ENCODE data around the gene DNAJC8.

Gene DNAJC8

DNA sequence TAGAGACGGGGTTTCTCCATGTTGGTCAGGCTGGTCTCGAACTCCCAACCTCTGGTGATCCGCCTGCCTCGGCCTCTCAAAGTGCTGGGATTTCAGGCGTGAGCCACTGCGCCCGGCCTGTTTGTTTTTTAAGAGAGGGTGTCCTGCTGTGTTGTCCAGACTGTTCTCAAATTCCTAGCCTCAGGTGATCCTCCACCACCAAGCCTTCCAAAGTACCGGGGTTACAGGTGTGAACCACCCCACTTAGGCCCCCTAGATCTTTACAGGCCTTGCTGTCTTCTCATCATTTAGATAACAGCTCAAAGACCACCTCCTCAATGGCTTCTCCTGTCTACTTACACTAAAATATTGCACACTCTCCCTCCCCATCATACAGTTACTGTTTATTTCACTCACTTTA, 32.7 kb upstream of the DNAJC8 start:
- no peaks in the 10 kb centered on the region for H3K27me3 ChIP-seq (ENCODE audit: control insufficient read depth, insufficient read depth, low read length)
- no peak overlapping the region for H3K9ac ChIP-seq (ENCODE audit: low read depth, low read length)
- H3K4me2 ChIP-seq (ENCODE audit: low read length): no peak overlapping the region
- H3K9me3 ChIP-seq (replicated peaks; ENCODE audit: low read length): no peaks in the 10 kb centered on the region
- H3K36me3 ChIP-seq (ENCODE audit: insufficient read depth, low read length): no peaks in the 10 kb centered on the region
- H3K4me3 ChIP-seq (ENCODE audit: low read length): no peak overlapping the region
- H3K4me1 ChIP-seq (ENCODE audit: control insufficient read depth, insufficient read depth, low read length): peaks cover 10% of the 10 kb centered on the region

DNA sequence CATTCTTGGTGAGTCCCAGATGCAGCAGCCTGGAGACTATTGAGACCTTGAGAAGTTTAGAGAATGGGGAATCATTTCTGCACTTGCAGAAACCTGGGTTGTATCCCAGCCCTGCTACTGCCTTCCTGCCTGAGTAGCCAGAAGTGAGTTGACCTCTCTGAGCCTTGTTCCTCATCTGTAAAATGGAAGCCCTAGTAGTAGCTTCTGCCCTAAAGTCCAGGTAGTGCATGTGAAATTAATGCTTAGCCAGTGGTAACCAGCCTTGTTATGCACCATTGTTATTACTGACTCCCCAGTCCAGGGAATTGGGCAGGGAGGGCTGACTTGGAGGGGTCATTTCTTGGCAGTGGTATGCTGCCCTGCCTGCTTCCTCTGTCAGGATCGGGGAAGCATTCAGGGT, 32.1 kb upstream of the DNAJC8 start:
- Histone ChIP-seq H3K9me3 (replicated peaks; ENCODE audit: low read length) (no peaks in the 10 kb centered on the region), H3K4me1 (ENCODE audit: control insufficient read depth, insufficient read depth, low read length) (peaks cover 10% of the 10 kb centered on the region), H3K9ac (ENCODE audit: low read depth, low read length) (no peak overlapping the region), H3K36me3 (ENCODE audit: insufficient read depth, low read length) (no peaks in the 10 kb centered on the region), H3K4me3 (ENCODE audit: low read length) (no peak overlapping the region), H3K4me2 (ENCODE audit: low read length) (no peak overlapping the region), H3K27me3 (ENCODE audit: control insufficient read depth, insufficient read depth, low read length) (no peaks in the 10 kb centered on the region)

DNA sequence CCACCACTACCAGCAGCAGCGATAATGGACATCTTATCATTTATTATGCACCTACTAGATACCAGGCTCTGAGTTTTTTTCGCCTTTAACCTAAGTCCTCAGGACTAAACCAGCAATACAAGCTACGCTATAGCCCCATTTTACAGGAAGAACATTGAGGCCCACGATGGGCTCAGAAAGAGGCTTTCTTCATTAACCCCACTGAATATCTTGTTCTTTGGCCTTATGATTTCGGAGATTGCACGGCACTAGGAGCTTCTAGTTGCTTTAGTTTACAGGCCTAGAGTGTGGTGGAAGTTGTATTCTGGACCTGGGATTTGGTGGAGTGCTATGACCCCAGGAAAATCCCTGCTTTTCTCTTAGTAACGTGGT, 28.0 kb upstream of the DNAJC8 start:
- Histone ChIP-seq H3K9me3 (replicated peaks; ENCODE audit: low read length) (no peaks in the 10 kb centered on the region), H3K4me2 (ENCODE audit: low read length) (peak overlapping the region; percentile 74), H3K4me1 (ENCODE audit: control insufficient read depth, insufficient read depth, low read length) (peaks cover 17% of the 10 kb centered on the region), H3K27me3 (ENCODE audit: control insufficient read depth, insufficient read depth, low read length) (no peaks in the 10 kb centered on the region), H3K36me3 (ENCODE audit: insufficient read depth, low read length) (no peaks in the 10 kb centered on the region), H3K4me3 (ENCODE audit: low read length) (peak overlapping the region; percentile 98), H3K9ac (ENCODE audit: low read depth, low read length) (peak overlapping the region; percentile 95)

DNA sequence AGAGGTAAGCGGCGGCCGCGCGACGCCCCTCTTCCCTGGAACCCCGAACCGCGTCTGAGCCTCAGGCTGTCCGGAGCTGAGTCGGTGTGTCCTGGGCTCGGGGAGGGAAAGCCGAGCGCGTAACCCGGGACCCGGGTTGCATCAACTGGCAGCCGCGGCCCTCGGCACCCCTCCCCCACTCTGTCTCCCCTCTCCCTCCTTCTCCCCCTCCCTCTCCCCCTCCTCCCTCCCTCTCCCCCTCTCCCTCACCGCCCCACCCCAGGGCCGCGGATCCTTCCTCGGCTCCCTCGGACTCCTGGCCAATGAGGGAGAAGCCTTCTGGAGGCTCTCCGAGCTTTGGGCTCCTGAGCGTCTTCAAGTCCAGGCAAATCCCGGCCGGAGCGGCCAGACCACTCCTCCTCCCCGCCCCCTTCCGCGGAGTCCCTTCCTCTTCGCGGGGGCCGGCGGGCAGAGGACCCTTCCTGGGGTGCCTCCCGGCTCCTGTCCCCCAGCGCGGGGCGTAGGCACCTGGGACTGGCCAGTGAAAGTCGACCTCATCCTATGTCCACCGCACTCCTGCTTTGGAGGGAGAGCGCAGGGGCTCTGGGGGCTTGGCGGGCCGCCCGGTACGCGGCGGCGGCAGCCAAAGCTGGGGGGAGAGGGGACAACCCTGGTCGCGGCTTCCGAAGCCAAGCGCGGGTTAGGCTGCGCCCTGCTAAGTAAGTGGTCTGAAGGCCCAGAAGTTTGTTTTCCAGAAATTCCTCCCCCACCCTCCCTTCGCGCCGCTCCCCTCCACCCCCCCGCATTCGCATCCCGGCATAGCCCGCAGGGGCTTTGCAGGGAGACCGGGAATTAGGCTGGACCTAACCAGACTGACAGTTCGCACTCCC, 27.3 kb upstream of the DNAJC8 start:
- no peaks in the 10 kb centered on the region for H3K36me3 ChIP-seq (ENCODE audit: insufficient read depth, low read length)
- H3K9ac ChIP-seq (ENCODE audit: low read depth, low read length): peak overlapping the region; percentile 95
- peaks cover 17% of the 10 kb centered on the region for H3K4me1 ChIP-seq (ENCODE audit: control insufficient read depth, insufficient read depth, low read length)
- no peaks in the 10 kb centered on the region for H3K27me3 ChIP-seq (ENCODE audit: control insufficient read depth, insufficient read depth, low read length)
- H3K9me3 ChIP-seq (replicated peaks; ENCODE audit: low read length): no peaks in the 10 kb centered on the region
- peak overlapping the region; percentile 98 for H3K4me3 ChIP-seq (ENCODE audit: low read length)
- peak overlapping the region; percentile 74 for H3K4me2 ChIP-seq (ENCODE audit: low read length)

DNA sequence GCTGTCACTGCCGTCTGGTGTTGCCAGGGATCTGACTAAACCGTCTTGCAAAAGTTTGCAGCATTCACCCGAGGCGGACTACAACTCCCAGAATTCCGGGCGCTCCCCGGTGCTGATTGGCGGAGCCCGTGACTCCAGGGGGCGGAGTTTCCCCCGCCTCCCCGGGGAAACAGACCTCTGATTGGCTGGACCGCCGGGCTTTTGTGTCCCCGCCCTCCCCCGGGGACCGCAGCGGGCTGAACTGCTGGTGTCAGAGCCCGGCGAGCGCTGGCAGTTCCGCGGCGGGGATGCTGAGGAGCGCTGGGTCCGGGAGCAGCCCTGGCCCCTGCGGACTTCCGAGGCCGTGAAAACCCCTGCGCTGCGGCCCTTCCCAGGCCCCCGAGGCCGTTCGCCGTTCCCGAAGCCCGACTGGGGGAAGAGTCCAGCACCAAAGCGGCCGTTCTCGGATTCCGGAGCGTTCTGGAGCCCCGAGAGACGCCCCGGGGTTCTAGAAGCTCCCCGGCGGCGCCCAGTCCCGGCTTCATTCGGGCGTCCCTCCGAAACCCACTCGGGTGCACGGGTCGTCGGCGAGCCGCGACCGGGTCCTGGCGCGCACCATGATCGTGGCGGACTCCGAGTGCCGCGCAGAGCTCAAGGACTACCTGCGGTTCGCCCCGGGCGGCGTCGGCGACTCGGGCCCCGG, 26.6 kb upstream of the DNAJC8 start, which contains the start of gene SESN2:
Gene SESN2 (plus strand): TSS at position 267 of the 682 bp plus-strand sequence. CDS start 330 bp downstream, at position 597.
- Histone ChIP-seq H3K36me3 (ENCODE audit: insufficient read depth, low read length) (no peaks in the 10 kb centered on the region), H3K4me3 (ENCODE audit: low read length) (peak within 1 kb of the TSS; percentile 98), H3K4me1 (ENCODE audit: control insufficient read depth, insufficient read depth, low read length) (peaks cover 17% of the 10 kb centered on the region)

DNA sequence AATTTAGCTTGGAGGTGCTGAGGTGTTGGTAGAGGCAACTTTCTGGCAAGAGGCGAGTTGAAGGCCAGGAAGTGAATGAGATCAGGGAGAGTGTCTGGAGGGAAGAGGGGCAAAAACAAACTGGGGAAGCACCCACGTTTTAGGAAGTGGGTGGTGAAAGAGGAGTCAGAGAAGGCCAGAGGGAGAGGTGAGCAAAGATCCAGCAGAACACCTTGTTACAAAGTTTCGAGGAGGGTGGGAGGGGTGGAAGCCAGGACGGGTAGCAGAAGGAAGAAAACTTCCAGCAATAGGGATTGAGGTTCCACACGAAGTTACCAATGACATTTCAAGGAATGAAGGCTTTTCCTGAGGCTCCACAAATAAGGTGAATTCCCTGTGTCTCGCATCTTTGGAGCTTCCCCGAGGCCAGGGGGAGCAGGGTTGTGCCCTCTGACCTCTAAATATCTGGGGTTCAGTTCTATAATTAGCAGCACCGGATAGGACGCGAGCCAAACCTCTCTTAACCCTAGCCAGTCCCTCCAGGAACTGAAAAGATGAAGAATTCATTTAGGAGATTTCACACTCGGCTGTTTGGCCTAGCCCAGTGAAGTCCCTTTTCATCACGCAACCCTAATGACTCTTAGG, 25.9 kb upstream of the DNAJC8 start:
- Histone ChIP-seq H3K9ac (ENCODE audit: low read depth, low read length) (peak overlapping the region; percentile 45), H3K9me3 (replicated peaks; ENCODE audit: low read length) (no peaks in the 10 kb centered on the region), H3K4me3 (ENCODE audit: low read length) (peak overlapping the region; percentile 37), H3K27me3 (ENCODE audit: control insufficient read depth, insufficient read depth, low read length) (no peaks in the 10 kb centered on the region), H3K36me3 (ENCODE audit: insufficient read depth, low read length) (no peaks in the 10 kb centered on the region), H3K4me1 (ENCODE audit: control insufficient read depth, insufficient read depth, low read length) (peaks cover 17% of the 10 kb centered on the region), H3K4me2 (ENCODE audit: low read length) (peak overlapping the region; percentile 65)

More for the DNA sequence above, 26.6 kb upstream of the DNAJC8 start, which contains the start of gene SESN2:
- Histone ChIP-seq H3K9ac (ENCODE audit: low read depth, low read length) (peak within 1 kb of the TSS; percentile 95), H3K27me3 (ENCODE audit: control insufficient read depth, insufficient read depth, low read length) (no peaks in the 10 kb centered on the region), H3K4me2 (ENCODE audit: low read length) (peak within 1 kb of the TSS; percentile 74), H3K9me3 (replicated peaks; ENCODE audit: low read length) (no peaks in the 10 kb centered on the region)

DNA sequence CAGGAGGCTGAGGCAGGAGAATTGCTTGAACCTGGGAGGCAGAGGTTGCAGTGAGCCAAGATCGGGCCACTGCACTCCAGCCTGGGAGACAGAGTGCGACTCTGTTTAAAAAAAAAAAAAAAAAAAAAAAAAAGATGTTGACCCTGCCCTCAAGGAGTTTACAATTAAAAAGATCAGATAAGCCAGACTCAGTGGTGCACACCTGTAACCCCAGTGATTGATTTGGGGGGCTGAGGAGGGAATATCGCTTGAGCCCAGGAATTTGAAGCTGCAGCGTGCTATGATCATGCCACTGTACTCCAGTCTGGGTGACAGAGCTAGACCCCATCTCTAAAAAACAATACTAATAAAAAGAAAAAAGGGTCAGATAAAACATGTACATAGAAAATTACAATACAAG, 24.9 kb upstream of the DNAJC8 start:
- H3K36me3 ChIP-seq (ENCODE audit: insufficient read depth, low read length): no peaks in the 10 kb centered on the region
- no peaks in the 10 kb centered on the region for H3K9me3 ChIP-seq (replicated peaks; ENCODE audit: low read length)
- no peak overlapping the region for H3K4me3 ChIP-seq (ENCODE audit: low read length)
- peaks cover 17% of the 10 kb centered on the region for H3K4me1 ChIP-seq (ENCODE audit: control insufficient read depth, insufficient read depth, low read length)
- no peak overlapping the region for H3K9ac ChIP-seq (ENCODE audit: low read depth, low read length)
- H3K4me2 ChIP-seq (ENCODE audit: low read length): no peak overlapping the region
- no peaks in the 10 kb centered on the region for H3K27me3 ChIP-seq (ENCODE audit: control insufficient read depth, insufficient read depth, low read length)

DNA sequence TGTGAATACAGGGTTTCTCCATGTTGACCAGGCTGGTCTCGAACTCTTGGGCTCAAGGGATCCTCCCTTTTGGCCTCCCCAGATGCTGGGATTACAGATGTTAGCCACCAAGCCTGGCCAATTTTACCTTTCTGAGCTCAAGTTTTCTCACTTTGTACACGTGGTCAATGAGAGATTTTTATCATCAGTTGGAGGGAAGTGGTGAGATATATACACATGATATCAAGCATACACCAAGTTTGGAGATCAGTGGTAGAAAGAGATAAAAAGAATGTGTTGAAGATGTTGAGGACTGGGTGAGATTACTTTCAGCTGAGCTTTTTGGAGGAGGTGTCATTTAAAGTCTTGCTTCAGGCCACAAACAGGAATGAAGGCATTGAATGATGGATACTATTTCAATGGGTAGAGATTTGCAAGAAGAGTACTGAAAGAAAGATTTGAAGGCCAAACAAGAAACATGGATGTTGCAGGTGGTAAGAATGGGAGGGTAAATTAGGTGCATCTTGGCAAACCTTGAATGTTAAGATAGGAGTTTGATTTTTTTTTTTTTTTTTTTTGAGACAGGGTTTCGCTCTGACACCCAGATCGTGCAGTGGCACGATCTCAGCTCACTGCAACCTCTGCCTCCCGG, 23.5 kb upstream of the DNAJC8 start:
- peaks cover 15% of the 10 kb centered on the region for H3K4me1 ChIP-seq (ENCODE audit: control insufficient read depth, insufficient read depth, low read length)
- no peak overlapping the region for H3K4me2 ChIP-seq (ENCODE audit: low read length)
- H3K9ac ChIP-seq (ENCODE audit: low read depth, low read length): no peak overlapping the region
- no peak overlapping the region for H3K4me3 ChIP-seq (ENCODE audit: low read length)
- H3K36me3 ChIP-seq (ENCODE audit: insufficient read depth, low read length): no peaks in the 10 kb centered on the region
- H3K9me3 ChIP-seq (replicated peaks; ENCODE audit: low read length): no peaks in the 10 kb centered on the region
- H3K27me3 ChIP-seq (ENCODE audit: control insufficient read depth, insufficient read depth, low read length): no peaks in the 10 kb centered on the region

DNA sequence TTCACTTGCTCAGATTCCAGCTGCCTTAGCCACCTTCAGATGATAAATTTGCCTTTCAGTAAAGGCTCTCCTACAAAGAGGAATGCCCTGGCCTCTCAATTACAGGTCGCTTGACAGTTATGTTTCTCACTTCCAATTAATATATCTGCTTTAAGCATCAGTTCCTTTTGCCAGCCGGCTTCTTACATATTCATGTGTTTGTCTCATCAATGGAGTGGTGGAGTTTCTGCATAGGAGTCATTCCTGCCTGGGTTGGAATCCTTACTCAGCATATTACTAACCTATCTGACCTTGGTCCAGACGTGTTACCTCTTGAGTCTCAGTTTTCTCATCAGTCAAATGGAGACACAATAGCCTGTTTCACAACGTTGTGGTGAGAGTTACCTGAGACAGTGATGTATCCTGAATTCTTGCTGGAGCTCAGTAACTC, 17.1 kb upstream of the DNAJC8 start:
- no peak overlapping the region for H3K4me3 ChIP-seq (ENCODE audit: low read length)
- no peak overlapping the region for H3K4me2 ChIP-seq (ENCODE audit: low read length)
- H3K9me3 ChIP-seq (replicated peaks; ENCODE audit: low read length): no peaks in the 10 kb centered on the region
- no peaks in the 10 kb centered on the region for H3K27me3 ChIP-seq (ENCODE audit: control insufficient read depth, insufficient read depth, low read length)
- peaks cover 33% of the 10 kb centered on the region for H3K4me1 ChIP-seq (ENCODE audit: control insufficient read depth, insufficient read depth, low read length)
- H3K9ac ChIP-seq (ENCODE audit: low read depth, low read length): no peak overlapping the region
- no peaks in the 10 kb centered on the region for H3K36me3 ChIP-seq (ENCODE audit: insufficient read depth, low read length)

DNA sequence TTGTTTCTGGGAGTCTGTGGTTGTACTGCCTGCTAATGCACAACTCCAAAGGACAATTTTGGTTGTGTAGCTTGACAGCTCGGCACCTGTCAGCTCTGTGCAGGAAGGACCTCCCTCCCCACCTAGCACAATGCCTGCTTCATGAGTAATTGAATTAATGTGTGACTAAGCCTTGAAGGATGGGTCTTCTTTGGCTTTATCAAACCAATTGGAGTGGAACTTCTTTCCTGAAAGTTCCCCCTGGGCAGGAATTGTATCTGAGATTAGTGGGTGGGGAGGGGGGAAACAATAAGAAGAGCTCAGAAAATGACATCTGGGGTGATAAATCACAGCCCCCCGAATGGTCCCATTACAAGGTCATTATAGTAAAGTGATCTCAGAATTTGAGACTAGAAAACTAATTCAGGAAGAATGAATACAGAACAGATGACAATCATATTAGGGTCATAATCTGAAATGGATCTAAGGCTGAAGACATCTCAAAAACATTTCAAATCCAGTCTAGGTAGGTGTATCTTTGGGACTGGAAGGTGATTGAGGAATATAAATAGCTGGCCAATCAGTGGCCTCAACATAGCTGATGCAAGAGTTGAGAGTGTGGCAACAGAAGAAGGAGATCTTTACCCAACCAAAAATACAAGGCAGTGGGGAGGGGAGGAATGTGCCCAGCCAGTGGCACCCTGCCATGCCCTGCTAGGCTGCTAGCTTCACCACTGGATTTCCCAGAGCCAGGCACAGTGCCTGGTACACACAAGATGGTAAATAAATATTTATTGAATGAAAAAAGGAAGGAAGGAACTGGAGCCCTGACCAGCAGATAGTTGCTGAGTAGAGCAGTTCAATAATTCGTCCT, 16.4 kb upstream of the DNAJC8 start:
- no peaks in the 10 kb centered on the region for H3K36me3 ChIP-seq (ENCODE audit: insufficient read depth, low read length)
- peak overlapping the region; percentile 8 for H3K9ac ChIP-seq (ENCODE audit: low read depth, low read length)
- no peaks in the 10 kb centered on the region for H3K9me3 ChIP-seq (replicated peaks; ENCODE audit: low read length)
- H3K4me3 ChIP-seq (ENCODE audit: low read length): peak overlapping the region; percentile 43
- peak overlapping the region; percentile 69 for H3K4me2 ChIP-seq (ENCODE audit: low read length)
- H3K27me3 ChIP-seq (ENCODE audit: control insufficient read depth, insufficient read depth, low read length): no peaks in the 10 kb centered on the region
- H3K4me1 ChIP-seq (ENCODE audit: control insufficient read depth, insufficient read depth, low read length): peaks cover 33% of the 10 kb centered on the region

Measured in skeletal muscle satellite cell (primary cell).